Esophagus mucosa (tissue), 1 donor: ENCODE measurements around the gene MPV17L2. TPM values are rescaled to one million over a fixed set of nuclear protein-coding genes. Genes with fewer than 3 reads are reported as not detected.

Experiments used
- ATAC-seq: fragments of 200-7000 bp; cut with Tn5 transposase; one replicate; pipeline ENCODE4 v1.9.1; 2020
- total RNA-seq: library from RNA; stranded (reverse); gene quantifications from one replicate; pipeline ENCODE4 v1.2.4, GENCODE V29; 2023
- donor health status: DM: yes; HTN: yes; CAD: no.

The MPV17L2 gene
- total RNA-seq, 1 donor from 2014 or later = 6.8 TPM

GRCh38 chr19:18245297-18245696, 52.3 kb downstream of the MPV17L2 start:
- ATAC-seq = no peak

Other genes starting within 250 kb of the MPV17L2 start
- gene KCNN1, start 226.1 kb upstream of the MPV17L2 start, total RNA-seq = not detected
- gene ARRDC2, start 185.0 kb upstream of the MPV17L2 start, total RNA-seq = 6.3 TPM
- gene IL12RB1, start 106.3 kb upstream of the MPV17L2 start, total RNA-seq = 0.36 TPM
- 3.2 TPM for gene MAST3, start 95.4 kb upstream of the MPV17L2 start, total RNA-seq
- gene PIK3R2, start 40.1 kb upstream of the MPV17L2 start, total RNA-seq = 35.6 TPM
- gene IFI30, start 19.4 kb upstream of the MPV17L2 start, total RNA-seq = 17.0 TPM
- 1.1 TPM for gene RAB3A, start 10.8 kb downstream of the MPV17L2 start, total RNA-seq
- gene PDE4C, start 33.2 kb downstream of the MPV17L2 start, total RNA-seq = 0.16 TPM
- 0.56 TPM for gene IQCN, start 81.2 kb downstream of the MPV17L2 start, total RNA-seq
- gene JUND, start 88.4 kb downstream of the MPV17L2 start, total RNA-seq = 61.5 TPM
- 85.0 TPM for gene LSM4, start 129.9 kb downstream of the MPV17L2 start, total RNA-seq
- 5.5 TPM for gene PGPEP1, start 147.4 kb downstream of the MPV17L2 start, total RNA-seq
- 3.9 TPM for gene GDF15, start 192.9 kb downstream of the MPV17L2 start, total RNA-seq
- gene LRRC25, start 204.4 kb downstream of the MPV17L2 start, total RNA-seq = 0.48 TPM
- gene SSBP4, start 226.2 kb downstream of the MPV17L2 start, total RNA-seq = 15.7 TPM
- gene ISYNA1, start 244.9 kb downstream of the MPV17L2 start, total RNA-seq = 8.5 TPM